Measurements from ENCODE around the gene NDOR1.
A peak's percentile ranks its signal among the peaks of the same experiment; 100 is the strongest.
"Not testable (repeated sequence)": the region's sequence is repeated elsewhere in the genome, so short reads cannot be mapped to it uniquely, and the experiment has no call there.

Gene NDOR1

DNA sequence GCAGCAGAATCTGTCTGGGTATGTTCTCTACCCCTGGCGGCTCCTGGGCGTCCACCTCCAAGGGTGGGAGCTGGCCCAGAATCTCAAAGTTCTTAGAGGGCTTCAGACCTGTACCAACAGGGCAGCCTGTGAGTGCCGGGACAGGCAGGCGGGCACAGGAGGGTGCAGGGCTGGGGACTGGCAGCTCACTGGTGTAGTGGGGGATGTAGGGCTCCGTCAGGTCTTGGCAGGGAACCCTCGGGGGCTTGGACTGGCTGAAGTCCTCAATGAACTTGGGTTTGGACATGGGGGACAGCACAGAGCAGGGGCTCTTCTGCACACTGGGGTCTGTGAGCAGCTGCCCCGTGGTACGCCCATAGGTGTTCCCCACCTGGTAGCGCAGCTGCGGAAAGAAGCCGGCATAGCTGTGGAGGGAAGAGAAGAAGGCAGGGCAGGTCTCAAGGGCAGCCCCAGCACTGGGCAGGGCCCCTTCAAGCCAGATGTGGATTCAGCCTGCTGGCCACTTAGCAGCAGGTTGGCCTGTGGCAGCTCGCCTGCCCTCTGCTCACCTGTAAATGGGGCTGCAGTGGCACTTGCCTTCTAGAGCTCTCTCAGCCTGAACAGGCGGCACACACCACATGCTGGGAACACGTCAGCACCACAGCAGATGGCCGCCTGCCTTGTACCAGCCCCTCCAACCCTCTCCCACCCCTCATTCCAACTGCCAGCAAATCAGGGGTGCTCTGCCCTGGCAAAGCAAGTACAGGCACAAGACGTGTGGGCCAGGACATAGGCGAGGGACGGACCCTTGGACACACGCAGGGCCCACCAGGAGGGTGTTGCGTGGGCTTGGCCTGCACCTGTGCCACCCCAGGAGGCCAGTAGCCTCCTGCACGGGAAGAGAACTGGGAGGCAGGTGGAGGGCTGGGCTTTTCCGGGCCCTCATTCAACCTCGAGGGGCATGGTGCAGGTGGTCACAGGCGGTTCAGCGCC is 40.2 kb downstream of the NDOR1 start:
- DNase-seq, result no peak

DNA sequence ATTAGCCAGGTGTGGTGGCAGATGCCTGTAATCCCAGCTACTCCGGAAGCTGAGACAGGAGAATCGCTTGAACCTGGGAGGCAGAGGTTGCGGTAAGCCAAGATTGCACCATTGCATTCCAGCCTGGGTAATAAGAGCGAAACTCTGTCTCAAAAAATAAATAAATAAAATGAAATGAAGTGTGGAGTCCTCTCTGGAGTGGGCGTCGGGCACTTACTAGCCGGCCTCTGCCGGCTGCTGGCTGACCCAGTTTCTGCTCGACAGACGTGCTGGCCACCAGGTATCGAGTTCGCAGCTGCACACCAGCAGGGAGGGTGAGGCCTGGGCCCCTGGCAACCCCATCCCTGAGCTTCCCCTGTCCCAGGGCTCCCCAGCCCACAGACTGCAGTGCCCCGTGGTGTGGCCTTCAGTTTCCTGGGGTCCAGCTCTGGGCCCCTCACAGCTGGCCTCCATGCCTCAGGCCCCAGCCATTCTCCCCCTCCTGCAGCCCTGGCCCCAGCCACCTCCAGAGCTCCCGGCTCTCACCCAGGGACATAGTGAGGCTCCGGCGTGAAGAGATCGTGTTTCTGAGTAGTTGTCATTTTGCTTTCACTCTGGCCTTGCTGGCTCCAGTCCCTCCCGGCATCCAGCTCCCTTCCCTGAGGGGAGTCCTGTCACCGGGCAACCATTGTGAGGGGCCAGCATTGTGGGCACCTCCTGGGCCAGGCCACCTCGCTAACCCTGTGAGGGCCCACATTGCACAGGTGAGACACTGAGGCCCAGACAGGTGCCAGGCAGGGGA is 41.8 kb downstream of the NDOR1 start:
- DNase-seq, result no peak

DNA sequence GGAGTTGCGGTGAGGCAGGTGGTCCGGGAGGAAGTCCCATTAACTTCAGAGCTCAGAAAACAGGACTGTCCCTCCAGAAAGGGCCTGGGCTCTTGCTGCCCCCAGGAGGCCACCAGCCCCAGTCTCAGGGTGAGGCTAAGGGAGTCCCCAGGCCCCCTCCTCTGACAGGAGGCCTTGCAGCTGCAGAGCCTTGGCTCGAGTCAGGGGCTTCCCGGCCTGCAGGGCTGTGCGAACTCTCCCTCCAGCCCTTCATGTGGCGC is 42.3 kb downstream of the NDOR1 start:
- DNase-seq, result no peak

DNA sequence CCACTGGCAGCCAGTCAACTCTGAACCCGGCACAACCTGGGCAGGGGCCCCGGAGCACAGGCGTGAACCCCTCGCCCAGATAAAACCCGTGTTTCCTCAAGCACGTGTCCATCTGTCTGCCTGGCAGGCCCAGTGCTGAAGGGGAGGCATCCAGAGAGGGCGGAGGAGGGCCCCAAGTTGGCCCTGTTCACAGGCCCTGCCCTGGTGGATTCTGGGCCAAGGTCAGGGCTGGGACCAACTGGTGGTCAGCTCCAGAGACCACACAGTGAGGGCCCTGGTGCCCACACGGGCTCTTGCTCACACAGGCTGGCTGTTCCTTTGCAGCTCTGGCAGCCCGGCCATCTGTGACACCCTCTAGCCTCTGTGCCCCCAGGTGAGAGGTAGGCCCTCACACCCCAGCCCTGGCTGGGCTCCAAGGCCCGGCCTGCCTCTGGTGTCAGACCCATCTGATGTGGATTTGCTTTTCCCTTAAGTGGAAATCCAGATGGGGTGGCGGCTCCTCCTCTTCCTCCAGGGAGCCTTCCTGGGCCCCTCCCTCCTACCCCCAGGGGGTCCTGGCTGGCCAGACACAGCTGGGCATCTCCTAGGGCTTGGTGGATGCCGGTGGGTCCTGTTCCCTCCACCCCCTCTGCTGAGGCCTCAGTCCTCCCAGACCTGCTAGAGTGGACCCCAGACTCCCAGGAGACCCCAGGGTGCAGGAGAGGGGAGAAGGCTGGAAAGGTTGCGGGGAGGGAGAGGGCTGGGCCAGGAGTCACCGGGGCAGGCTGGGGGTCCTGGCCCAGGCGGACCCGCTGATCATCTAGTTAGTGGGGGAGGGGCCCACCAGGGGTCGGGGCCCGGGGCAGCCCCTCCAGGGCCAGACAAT is 45.1 kb downstream of the NDOR1 start:
- DNase-seq, result no peak

DNA sequence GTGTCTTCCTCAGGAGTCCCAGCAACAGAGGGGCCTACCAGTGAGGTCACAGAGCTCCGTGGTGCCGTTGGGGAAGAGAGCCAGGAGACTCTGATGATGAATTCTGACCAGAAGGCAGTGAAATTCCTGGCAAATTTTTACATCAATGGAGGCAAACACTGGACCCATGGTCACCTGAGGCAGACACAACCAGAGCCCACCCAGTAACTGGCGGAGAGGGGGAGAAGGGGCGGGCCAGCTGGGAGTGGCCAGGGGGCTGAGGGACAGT is 45.6 kb downstream of the NDOR1 start, which contains the start of gene STPG3:
Gene STPG3, plus strand, starts transcription at position 93 of the 268 bp plus-strand sequence. Its CDS starts 1 bp downstream, at position 94.
- no peak for DNase-seq

DNA sequence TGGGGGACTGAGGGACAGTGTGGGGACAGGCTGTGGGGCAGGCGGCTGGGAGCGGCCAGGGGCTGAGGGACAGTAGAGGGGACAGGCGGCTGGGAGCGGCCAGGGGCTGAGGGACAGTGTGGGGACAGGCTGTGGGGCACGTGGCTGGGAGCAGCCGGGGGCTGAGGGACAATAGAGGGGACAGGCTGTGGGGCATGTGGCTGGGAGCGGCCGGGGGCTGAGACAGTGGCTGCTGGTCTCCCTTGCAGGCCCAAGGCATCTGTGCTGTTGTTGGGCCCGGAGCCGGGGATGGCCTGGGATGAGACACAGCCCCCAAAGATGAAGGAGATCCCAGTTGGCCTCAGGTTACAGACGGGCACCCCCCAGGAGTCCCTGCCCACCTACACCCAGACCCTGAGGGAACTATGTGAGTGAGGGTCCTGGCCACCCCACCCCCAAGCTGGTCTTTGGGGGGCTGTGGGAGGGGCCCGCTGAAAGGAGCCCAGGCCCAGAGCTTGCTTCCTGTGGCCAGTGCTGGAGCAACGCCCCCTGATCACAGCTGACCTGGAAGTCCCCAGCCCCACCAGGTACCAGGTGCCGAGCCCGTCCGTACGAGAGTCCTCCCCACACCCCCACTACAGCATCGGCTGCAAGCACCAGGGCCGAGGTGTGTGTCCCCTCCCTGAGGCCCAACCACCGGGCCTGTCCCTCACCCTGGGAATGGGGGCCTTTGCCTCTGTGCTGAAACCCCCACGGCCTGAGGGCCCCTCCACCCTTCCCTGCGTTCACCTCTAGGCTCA is 46.2 kb downstream of the NDOR1 start:
- DNase-seq, result no peak

DNA sequence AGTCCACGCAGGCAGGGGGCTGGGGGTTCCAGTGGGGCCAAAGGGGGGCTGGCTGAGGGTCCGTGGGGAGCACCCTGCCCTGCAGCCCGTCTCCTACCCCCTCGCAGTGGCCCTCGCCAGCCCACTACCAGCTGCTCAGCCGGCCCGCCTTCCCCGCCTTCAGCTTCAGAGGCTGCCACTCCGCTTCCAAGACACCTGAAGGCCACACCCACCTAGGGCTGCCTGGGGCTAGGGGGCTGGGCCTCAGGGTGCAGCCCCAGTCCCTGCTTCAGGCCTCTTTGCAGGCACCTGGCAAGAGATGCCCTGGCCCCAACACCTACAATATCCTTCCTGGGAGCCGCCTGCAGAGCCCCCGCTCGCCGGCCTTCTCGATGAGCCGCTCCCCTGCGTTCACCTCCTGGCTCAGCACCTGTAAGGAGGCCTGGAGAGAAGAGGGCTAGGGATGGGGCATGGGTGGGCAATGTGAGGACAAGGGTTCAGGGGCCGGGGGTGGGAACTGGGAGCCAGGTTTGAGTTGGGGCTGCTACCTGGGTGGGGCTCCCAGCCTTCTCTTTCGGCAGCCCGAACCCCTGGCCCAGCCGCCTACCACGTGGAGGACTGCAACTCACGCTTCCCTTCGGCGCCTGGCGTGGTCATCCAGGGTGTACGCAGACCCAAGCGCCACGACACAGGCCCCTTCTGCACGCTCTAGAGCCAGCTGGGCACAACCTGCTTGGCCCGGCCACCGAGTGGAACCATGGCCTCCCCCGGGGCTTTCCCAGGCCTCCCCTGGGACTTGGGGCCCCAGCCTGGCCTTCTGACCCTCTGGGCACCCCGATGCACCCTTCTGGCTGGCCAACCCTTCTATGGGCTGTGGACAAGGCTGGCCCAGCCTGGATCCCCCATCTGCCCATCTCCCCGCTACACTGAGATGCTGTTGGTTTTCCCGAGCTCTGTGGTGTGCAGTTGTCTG is 47.3 kb downstream of the NDOR1 start:
- no peak for DNase-seq

DNA sequence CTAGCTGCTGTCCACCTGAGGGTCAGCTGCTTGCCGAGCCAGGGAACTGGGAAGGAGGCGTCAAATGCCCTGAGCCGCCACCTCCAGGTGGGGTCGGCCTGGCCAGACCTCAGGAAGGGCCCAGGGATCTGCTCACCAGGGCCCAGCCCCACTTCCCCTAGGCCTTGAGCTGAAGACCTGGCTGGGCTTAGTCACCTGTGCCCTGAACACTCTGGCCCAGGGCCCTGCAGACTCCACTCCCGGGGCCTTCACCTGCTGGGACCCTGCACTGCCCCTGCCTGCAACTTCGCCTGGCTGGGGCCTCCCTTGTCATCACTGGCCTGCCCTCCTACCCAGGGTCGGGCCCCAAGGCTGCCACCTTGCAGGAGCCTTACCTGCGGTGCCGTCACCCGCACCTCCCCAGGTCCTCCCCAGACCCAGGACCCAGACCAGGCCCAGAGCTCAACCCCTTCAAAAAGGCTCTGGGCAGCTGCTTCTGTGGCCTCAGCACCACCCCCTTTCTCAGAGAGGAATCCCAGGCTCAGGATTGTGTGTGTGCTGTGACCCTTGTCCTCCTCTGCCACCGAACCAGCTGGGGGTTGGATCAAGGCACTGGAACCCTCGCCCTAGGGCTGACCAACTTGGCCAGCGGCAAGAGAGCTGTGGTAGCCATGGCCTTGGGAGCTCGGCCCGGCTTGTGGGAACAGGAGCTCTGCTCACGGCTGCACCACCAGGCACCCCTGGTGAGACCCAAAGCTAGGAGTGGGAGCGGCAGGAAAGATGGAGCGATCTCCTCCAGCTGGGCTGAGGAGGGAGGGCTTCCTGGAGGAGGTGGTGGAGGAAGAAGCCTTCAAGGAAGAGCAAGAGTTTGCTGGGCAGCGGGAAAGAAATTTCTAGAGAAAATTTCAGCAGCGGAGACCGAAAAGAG is 48.5 kb downstream of the NDOR1 start:
- DNase-seq, result no peak

DNA sequence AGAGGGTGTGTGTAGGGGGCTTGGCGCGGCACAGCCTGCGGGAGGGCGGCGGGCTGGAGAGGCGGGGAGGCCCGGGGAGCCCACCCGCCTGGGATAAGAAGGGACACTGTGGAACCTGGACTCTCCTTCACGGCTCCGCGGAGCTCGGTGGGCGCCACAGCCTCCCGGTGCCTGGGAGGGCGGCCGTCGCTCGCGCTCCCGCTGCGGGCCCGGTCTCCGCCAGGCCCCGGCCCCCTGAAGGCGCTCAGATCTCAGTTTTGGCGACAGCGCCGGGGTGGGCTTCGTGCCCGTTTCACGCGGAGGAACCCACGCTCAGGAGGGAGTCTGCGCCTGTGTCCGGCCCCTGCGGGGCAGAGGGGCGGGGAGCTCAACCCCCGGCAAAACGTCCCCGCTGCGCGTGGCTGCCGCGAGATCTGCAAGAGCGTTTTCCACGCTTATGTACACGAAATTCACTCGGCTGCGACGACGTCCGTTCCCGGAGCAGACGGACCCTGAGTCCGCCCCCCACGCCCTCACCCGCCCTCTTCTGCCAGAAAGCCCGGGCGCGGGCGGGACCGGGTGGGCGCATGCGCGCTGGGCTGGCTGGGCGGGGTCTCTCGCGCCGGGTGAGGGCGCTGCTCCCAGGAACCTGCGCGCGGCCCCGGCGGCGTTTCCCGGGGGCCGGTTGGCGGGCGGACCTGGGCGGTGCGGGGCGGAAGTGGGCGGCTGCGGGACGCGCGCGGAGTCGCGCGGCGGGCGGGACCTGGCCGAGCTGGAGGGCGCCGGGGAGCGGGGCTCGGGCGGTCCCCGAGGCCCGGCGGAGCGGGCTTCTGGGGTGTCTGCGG is 49.3 kb downstream of the NDOR1 start, which contains the start of gene NELFB:
Gene NELFB, plus strand, starts transcription at position 704 of the 824 bp plus-strand sequence.
- DNase-seq, result peak; percentile 49

DNA sequence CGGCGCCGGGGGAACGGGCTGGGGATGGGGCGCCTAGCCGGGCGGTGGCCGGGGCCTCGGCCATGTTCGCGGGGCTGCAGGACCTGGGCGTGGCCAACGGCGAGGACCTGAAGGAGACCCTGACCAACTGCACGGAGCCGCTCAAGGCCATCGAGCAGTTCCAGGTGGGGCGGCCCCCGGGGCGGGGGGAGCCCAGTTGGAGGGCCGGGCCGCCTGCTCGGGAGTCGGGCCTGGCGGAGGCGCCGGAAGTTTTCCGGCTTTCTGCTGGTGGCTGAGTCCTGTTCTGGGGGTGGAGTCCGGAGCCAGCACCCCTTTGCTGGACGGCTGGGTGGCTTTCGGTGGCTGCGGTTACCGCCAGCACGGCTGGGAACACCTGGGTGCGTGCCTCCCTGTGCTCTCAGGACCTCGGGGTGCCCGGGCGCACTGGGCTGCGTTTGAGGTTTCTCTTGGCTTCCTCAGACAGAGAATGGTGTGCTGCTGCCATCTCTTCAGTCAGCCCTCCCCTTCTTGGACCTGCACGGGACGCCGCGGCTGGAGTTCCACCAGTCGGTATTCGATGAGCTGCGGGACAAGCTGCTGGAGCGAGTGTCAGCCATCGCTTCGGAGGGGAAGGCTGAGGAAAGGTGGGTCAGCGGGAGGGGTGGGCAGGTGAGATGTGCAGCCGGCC is 50.1 kb downstream of the NDOR1 start:
- no peak for DNase-seq

DNA sequence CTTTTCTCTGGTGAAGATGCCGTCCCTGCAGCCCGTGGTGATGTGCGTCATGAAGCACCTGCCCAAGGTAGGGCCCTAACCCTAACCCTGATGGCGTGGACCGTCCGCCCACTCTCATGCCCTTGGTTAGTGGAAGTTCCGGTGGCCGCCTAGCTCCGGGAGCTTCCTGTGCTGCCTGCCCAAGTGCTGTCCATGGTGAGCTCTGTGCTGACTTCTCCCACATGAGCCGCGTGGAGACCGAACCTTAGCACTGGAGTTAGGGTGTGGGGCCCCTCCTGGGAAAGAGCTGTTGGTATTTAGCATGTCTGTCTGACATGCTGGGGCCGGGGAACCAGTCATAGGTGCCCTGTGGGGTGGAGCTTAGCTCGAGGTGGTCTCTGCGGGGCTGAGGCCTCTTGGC is 50.9 kb downstream of the NDOR1 start:
- no peak for DNase-seq

DNA sequence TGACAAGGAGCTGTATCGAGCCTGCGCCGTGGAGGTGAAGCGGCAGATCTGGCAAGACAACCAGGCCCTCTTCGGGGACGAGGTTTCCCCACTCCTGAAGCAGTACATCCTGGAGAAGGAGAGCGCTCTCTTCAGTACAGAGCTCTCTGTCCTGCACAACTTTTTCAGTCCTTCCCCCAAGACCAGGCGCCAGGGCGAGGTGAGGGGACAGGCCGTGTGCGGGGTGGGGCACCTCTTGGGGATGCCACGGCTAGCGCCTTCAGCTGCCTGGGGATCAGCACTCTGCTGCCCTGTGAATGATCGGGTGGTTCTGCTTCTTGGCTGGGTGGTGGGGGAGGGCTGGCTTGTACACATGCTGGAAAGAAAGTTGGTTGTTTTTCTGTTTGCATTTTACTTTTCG is 51.4 kb downstream of the NDOR1 start:
- no peak for DNase-seq

DNA sequence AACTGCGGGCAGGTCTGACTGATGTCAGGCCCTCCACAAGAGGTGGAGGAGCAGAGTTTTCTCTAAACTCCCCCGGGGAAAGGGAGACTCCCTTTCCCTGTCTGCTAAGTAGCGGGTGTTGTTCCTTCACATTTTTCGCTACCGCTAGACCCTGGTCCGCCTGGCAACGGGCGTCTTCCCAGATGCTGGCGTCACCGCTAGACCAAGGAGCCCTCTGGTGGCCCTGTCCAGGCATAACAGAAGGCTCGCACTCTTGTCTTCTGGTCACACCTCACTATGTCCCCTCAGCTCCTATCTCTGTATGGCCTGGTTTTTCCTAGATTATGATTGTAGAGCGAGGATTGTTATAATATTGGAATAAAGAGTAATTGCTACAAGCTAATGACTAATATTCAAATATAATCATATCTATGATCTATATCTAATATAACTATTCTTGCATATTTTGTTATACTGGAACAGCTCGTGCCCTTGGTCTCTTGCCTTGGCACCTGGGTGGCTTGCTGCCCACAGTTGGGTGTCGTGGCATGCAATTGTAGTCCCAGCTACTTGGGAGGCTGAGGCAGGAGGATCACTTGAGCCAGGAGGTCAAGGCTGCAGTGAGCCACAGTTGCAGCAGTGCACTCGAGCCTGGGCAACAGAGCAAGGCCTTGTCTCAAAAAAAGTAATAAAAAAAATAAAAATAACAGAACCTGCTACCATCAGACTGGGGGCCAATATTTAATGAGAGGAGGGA is 56.8 kb downstream of the NDOR1 start:
- not testable (repeated sequence) for DNase-seq

DNA sequence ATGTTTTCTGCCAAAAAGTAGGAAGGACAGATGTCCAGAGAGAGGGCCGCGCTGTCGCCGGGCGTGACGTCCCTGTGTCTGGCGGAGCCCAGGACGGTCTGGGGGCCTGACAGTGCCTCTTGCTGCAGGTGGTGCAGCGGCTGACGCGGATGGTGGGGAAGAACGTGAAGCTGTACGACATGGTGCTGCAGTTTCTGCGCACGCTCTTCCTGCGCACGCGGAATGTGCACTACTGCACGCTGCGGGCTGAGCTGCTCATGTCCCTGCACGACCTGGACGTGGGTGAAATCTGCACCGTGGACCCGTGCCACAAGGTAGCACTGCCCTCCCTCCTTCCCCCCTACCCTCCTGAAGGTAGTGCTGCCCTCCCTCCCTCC is 57.4 kb downstream of the NDOR1 start:
- no peak for DNase-seq

DNA sequence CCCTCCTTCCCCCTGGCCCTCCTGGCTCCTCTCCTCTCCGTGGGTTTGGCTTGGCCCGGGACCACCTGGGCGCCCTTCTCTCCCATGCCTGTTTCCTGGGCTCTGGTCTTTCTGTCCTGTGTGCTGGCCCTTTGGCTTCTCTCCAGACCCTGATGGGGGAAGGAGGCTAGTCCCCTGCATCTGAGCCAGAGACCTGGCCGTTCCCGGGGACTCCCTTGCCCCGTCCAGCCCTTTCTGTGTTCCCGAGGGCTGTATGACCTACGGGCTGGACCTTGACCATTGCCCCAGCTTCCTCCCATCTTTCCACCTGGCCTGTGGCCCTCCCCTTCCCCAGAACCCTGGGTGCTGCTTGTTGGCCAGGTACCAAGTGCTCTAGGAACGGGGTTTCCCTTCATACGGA is 58.0 kb downstream of the NDOR1 start:
- DNase-seq, result no peak

DNA sequence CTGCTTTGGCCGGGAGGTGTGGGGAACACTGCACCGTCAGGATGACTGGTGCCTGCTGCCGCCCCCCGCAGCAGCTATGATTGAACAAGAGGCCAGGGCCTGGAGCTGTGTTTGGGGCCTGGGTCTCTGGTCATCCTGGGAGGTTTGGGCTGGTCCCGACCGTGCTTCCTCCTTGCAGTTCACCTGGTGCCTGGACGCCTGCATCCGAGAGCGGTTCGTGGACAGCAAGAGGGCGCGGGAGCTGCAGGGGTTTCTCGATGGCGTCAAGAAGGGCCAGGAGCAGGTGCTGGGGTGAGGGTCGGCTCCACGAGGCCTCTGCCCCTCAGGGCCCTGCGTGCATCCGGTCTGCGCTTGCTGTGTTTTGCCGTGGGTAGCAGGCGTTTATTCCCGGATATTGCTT is 58.6 kb downstream of the NDOR1 start:
- no peak for DNase-seq

DNA sequence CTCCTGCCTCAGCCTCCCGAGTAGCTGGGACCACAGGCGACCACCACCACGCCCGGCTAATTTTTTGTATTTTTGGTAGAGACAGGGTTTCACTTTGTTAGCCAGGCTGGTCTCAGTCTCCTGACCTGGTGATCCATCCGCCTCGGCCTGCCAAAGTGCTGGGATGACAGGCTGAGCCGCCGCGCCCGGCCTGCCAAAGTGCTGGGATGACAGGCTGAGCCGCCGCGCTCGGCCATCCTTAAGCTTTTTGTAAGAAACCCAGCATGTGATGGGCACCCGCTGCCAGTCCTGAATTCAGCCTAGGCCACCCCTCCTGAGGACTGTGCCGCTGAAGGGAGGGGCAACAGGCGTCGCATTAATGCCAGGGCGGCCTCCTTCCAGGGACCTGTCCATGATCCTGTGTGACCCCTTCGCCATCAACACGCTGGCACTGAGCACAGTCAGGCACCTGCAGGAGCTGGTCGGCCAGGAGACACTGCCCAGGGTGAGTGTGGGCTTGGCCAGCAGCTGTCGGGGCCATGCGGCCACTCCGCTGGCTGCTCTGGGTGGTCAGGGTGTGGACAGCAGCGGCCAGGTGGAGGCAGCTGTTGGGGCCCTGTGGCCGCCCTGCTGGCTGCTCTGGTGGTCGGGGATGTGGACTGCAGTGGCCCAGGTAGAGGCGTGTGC is 60.1 kb downstream of the NDOR1 start:
- DNase-seq, result no peak

DNA sequence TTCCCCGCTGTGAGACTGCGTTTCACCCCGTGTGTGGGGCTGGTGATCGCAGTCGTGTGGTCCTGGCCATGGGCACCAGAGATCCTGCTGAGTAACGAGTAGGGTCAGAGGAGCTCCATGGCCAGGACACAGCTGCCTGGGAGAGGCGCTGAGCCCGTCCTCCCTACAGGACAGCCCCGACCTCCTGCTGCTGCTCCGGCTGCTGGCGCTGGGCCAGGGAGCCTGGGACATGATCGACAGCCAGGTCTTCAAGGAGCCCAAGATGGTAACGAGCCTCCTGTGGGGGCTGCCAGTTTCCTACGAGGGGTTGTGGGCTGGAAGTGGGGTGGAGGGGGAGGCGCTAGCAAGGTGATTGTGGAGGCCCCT is 60.6 kb downstream of the NDOR1 start:
- DNase-seq, result no peak

Measured in NCI-H1436 treated with DMSO at 0.1 percent for 48 hours (cell line).